ENCODE results near the gene TBC1D19. TPM values are rescaled to one million over a fixed set of nuclear protein-coding genes. Genes with fewer than 3 reads are reported as not detected.
A peak's percentile ranks its signal among the peaks of the same experiment; 100 is the strongest.
"Not testable (repeated sequence)": the region's sequence is repeated elsewhere in the genome, so short reads cannot be mapped to it uniquely, and the experiment has no call there.

The TBC1D19 gene
- total RNA-seq, 8 experiments from 2014 or later, result 8.6 to 36.4 (median 18.0) TPM

DNA sequence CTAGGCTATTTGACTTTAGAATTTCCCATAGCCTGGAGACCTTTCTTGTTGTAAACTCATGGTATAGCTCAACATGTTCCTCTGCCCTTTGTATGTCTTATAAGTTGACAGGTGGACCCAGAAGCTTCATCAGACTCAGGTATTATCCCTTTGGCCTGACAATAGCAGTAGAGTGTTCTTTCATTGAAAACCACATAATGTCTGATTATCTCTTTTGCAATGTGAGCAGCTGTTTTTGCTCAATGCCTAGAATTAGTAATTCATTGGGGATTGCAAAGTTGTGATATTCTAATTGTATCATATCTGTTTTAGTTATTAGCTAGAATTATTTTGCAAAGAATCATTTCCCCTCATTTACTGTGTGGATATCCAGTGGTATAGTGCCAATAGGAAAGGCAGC, 27.5 kb downstream of the TBC1D19 start:
- no peaks in the 10 kb centered on the region for H3K4me1 ChIP-seq (replicated peaks in 1 of 2)
- no peak overlapping the region for H3K27ac ChIP-seq
- H3K4me3 ChIP-seq, result no peak overlapping the region
- ATAC-seq (replicated peaks in 6 of 8), result no peak
- in situ Hi-C loops (cut with MboI; ENCODE audit: low pct_unique_long_range_greater_than_20kb in 2 of 9, low sequenced_read_pairs in 9 of 9, unreplicated experiment in 9 of 9), result no loop called here

DNA sequence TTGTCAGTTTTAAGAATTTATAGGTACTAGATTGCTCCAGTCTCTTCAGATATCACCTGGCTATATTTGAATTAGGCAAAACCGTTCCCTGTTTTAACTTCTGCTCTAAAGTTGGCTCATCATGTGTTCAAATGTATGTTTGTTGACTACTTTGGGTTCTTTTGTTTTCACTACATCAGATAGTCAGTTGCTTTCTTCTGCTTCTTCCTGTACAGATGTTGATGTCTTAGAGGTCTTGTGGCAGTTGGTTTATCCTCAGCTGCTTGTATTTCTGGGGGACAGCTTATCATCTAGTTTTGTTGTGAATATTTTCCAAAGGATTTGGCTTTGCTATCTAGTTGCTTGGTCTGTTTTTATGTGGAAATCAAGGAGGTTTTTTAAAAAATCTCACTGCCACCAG, 28.0 kb downstream of the TBC1D19 start:
- 75 to 100% (median 100%) methylated on average over 1 of the region's 1 CpG; no CpG with 5 or more reads in 1 of the 10 experiments for WGBS, 10 experiments
- ATAC-seq (replicated peaks in 6 of 8), result no peak
- Histone ChIP-seq H3K4me1 (replicated peaks in 1 of 2) (no peaks in the 10 kb centered on the region), H3K4me3 (no peak overlapping the region), H3K27ac (no peak overlapping the region)
- in situ Hi-C loops (cut with MboI; ENCODE audit: low pct_unique_long_range_greater_than_20kb in 2 of 9, low sequenced_read_pairs in 9 of 9, unreplicated experiment in 9 of 9), result no loop called here

DNA sequence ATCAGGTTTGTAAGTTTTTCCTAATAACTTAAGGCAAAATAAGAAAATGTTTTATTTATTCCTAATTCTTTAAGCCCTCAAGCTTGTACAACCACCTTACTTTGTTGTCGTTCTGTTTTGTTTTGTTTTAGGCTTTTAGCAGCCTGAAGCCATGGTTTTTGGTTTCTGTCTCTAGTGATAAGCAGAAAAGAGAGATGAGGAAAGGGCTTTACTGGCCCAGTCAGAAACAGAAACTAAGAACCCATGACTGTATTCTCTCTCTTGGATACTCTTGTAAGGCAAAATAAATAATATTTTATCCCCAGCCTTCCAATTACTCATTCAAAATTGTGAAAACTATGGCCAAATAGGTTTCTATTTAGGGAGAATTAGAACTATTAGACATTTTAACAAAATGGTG, 29.4 kb downstream of the TBC1D19 start:
- 50 to 100% (median 89%) methylated on average over 1 of the region's 1 CpG for WGBS, 10 experiments
- ATAC-seq (replicated peaks in 6 of 8), result no peak
- Histone ChIP-seq H3K27ac (no peak overlapping the region), H3K4me1 (replicated peaks in 1 of 2) (no peaks in the 10 kb centered on the region), H3K4me3 (no peak overlapping the region)
- in situ Hi-C loops (cut with MboI; ENCODE audit: low pct_unique_long_range_greater_than_20kb in 2 of 9, low sequenced_read_pairs in 9 of 9, unreplicated experiment in 9 of 9), result no loop called here

DNA sequence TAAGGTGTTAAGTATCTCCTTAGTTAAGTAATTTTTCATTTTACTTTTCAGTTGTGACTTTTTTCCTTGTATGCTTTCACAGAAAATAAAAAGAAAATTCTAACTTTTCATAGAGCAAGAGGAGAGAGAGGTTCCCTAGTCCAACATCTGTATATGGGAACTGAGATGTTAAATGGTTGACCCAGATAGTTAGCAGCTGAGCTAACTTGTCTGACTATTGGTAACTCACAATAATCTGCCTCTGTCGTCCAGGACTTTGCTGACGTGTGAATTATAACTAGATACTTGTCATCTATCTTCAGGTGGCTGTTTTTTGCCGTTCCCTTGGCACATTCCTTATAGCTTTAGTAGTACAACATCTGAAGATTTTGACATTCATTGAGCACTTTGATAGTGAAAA, 29.9 kb downstream of the TBC1D19 start:
- Histone ChIP-seq H3K4me3 (no peak overlapping the region), H3K27ac (no peak overlapping the region), H3K4me1 (replicated peaks in 1 of 2) (no peaks in the 10 kb centered on the region)
- WGBS, 10 experiments, result 67 to 100% (median 88%) methylated on average over 1 to 3 of the region's 3 CpGs; no CpG with 5 or more reads in 2 of the 10 experiments
- in situ Hi-C loops (cut with MboI; ENCODE audit: low pct_unique_long_range_greater_than_20kb in 2 of 9, low sequenced_read_pairs in 9 of 9, unreplicated experiment in 9 of 9), result no loop called here
- ATAC-seq (replicated peaks in 6 of 8), result no peak

DNA sequence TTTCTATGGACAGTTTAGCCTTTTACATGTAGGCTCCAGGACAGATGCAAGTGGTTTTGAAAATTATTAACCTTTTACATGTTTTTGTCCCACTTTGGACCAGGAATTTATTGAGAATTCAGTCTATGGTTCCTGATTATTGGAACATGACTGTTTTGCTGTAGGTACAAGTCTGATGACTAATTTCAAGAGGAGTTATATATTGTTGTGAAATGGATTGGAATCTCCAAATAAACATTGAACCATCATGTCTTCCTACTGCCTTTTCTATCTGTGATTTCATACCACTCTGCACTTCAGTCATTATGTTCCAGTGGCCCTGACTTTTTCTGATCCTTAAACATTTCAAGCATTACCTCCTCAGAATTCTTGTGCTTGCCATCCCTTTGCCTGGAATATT, 35.9 kb downstream of the TBC1D19 start:
- no peak for ATAC-seq (replicated peaks in 6 of 8)
- no peak overlapping the region for H3K27ac ChIP-seq
- peaks cover 12 to 19% of the 10 kb centered on the region in 2 donors for H3K4me1 ChIP-seq (replicated peaks in 1 of 2)
- no peak overlapping the region for H3K4me3 ChIP-seq
- in situ Hi-C loops (cut with MboI; ENCODE audit: low pct_unique_long_range_greater_than_20kb in 2 of 9, low sequenced_read_pairs in 9 of 9, unreplicated experiment in 9 of 9), result no loop called here

DNA sequence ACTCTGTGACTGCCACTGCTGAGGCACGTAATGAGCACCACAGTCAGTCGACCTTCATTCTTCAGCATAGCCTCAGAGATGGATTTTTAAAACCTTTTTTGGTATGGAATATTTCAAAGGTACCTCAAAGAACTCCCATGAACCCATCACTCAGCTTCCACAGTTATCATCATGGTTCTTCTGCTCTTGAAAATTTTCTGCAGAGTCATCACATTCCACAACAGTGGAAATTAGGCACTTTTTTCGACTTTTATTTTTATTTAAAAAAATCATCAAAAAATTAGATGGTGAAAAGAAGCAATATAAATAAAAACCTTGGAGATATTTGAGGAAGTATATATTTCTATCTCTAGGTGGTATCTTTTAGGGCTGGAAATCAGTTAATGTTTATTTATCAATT, 37.5 kb downstream of the TBC1D19 start:
- Histone ChIP-seq H3K27ac (no peak overlapping the region), H3K4me1 (replicated peaks in 1 of 2) (peaks cover 15 to 19% of the 10 kb centered on the region in 2 donors), H3K4me3 (no peak overlapping the region)
- in situ Hi-C loops (cut with MboI; ENCODE audit: low pct_unique_long_range_greater_than_20kb in 2 of 9, low sequenced_read_pairs in 9 of 9, unreplicated experiment in 9 of 9), result no loop called here
- no peak for ATAC-seq (replicated peaks in 6 of 8)
- WGBS, 10 experiments, result 78 to 100% (median 90%) methylated on average over 1 to 3 of the region's 3 CpGs; no CpG with 5 or more reads in 1 of the 10 experiments

DNA sequence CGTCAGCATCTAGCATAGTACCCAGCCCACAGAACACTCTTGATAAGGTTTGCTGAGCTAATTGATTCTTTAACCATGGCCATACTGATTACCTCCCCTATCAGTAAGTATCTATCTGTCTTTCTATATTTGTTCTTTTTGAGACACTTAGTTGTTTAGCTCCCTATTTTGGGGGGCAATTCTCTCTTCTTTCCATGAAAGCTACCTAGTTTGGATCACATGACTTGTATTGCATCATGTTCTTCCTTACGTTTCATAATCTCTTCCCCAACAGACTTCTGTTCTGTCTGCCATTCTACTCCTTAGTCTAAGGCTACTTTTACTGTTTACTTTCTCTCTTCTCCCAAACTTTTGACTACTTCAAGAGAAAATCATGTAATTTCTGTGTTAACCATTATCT, 39.0 kb downstream of the TBC1D19 start:
- no peak overlapping the region for H3K4me3 ChIP-seq
- H3K27ac ChIP-seq, result no peak overlapping the region
- 53 to 100% (median 81%) methylated on average over 1 to 2 of the region's 2 CpGs for WGBS, 10 experiments
- H3K4me1 ChIP-seq (replicated peaks in 1 of 2), result peaks cover 15 to 19% of the 10 kb centered on the region in 2 donors
- in situ Hi-C loops (cut with MboI; ENCODE audit: low pct_unique_long_range_greater_than_20kb in 2 of 9, low sequenced_read_pairs in 9 of 9, unreplicated experiment in 9 of 9), result no loop called here
- no peak for ATAC-seq (replicated peaks in 6 of 8)

DNA sequence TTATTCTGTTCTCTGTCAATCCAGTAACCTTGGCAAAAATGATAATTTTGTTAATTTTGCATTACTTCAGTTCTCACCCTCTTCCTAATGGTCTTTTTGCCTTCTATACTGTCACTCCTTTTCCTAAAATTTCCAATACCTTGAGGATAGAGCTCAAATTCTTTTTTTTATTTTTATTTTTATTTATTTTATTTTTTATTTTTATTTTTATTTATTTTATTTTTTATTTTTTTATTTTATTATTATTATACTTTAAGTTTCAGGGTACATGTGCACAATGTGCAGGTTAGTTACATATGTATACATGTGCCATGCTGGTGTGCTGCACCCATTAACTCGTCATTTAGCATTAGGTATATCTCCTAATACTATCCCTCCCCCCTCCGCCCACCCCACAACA, 42.8 kb downstream of the TBC1D19 start:
- WGBS, 10 experiments, result 40 to 100% (median 74%) methylated on average over 1 to 2 of the region's 2 CpGs; no CpG with 5 or more reads in 6 of the 10 experiments
- in situ Hi-C loops (cut with MboI; ENCODE audit: low pct_unique_long_range_greater_than_20kb in 2 of 9, low sequenced_read_pairs in 9 of 9, unreplicated experiment in 9 of 9); H3K4me3 ChIP-seq; ATAC-seq (replicated peaks in 6 of 8); H3K27ac ChIP-seq: not testable (repeated sequence)
- H3K4me1 ChIP-seq (replicated peaks in 1 of 2), result peaks cover 15 to 19% of the 10 kb centered on the region in 2 donors

DNA sequence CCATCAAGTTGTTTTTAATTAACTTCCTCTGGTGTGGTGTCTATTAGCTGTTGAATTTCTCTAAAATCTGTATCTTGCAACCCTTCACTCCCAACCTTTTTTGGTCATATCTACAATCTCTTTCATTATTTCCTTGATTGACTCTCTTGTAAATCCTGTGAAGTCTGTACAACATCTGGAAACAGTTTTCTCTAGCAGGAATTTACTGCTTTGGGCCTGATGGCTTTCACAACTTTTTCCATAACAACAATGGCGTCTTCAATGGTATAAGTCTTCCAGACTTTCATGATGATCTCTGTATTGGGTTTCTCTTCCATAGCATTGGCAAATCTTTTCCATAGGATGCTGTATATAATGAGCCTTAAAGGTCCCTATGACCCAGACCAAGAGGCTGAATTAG, 49.0 kb downstream of the TBC1D19 start:
- in situ Hi-C loops (cut with MboI; ENCODE audit: low pct_unique_long_range_greater_than_20kb in 2 of 9, low sequenced_read_pairs in 9 of 9, unreplicated experiment in 9 of 9), result no loop called here
- ATAC-seq (replicated peaks in 6 of 8), result no peak
- Histone ChIP-seq H3K4me3 (no peak overlapping the region), H3K27ac (no peak overlapping the region), H3K4me1 (replicated peaks in 1 of 2) (no peaks in the 10 kb centered on the region)
- 0 to 100% (median 85%) methylated on average over 1 of the region's 1 CpG; no CpG with 5 or more reads in 4 of the 10 experiments for WGBS, 10 experiments

DNA sequence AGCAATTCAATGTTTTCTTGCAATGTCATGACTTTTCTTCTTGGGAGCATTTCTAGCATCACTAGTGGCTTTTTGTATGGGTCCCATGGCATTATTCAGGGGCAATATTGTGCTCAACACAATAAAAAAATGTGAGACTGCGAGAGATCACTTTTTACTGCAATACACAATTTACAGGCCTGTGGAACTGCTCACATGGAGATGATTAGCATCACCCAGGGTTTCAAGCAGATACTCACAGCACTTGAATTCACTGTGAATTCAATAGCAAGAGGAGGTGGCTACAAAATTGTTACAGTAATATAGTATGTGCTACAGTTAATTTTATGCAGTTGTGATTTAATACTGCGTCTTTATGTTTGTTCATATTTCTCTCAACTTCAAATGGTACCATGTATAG, 50.4 kb downstream of the TBC1D19 start:
- ATAC-seq (replicated peaks in 6 of 8), result peak in 1 of 8 experiments; percentile 52
- in situ Hi-C loops (cut with MboI; ENCODE audit: low pct_unique_long_range_greater_than_20kb in 2 of 9, low sequenced_read_pairs in 9 of 9, unreplicated experiment in 9 of 9), result no loop called here
- 93 to 100% (median 100%) methylated on average over 1 to 2 of the region's 2 CpGs for WGBS, 10 experiments
- Histone ChIP-seq H3K4me3 (no peak overlapping the region), H3K4me1 (replicated peaks in 1 of 2) (no peaks in the 10 kb centered on the region), H3K27ac (no peak overlapping the region)

DNA sequence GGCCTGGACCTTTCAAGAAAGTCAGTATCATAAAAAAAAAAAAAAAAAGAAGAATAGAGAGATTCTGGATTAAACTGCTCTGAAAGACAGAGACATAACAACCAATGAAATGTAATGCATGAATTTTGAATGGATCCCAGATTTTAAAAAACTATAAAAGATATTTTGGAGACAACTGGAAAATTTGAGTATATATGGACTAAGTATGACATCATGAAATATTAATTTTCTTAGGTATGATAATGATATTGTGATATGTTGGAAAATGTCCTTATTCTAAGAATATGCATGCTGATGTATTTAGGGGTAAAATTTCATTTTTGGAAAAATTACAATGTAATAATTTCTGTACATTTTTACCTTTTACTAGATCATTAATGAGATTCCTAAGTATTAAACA, 52.6 kb downstream of the TBC1D19 start:
- in situ Hi-C loops (cut with MboI; ENCODE audit: low pct_unique_long_range_greater_than_20kb in 2 of 9, low sequenced_read_pairs in 9 of 9, unreplicated experiment in 9 of 9), result no loop called here
- Histone ChIP-seq H3K4me3 (no peak overlapping the region), H3K4me1 (replicated peaks in 1 of 2) (no peaks in the 10 kb centered on the region), H3K27ac (no peak overlapping the region)
- ATAC-seq (replicated peaks in 6 of 8), result no peak

DNA sequence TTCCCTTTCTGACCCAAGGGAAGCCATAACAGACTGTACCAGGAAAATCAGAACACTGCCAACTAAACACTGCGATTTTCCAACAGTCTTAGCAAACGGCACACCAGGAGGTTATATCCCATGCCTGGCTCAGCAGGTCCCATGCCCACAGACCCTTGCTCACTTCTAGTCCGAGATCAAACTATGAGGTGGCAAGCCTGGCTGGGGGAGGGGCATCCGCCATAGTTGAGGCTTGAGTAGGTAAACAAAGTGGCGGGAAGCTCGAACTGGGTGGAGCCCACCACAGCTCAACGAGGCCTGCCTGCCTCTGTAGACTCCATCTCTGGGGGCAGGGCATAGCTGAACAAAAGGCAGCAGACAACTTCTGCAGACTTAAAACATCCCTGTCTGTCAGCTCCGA, 56.8 kb downstream of the TBC1D19 start:
- WGBS, 10 experiments, result 90 to 100% (median 99%) methylated on average over 1 to 8 of the region's 8 CpGs; no CpG with 5 or more reads in 2 of the 10 experiments
- H3K27ac ChIP-seq; in situ Hi-C loops (cut with MboI; ENCODE audit: low pct_unique_long_range_greater_than_20kb in 2 of 9, low sequenced_read_pairs in 9 of 9, unreplicated experiment in 9 of 9); H3K4me3 ChIP-seq; ATAC-seq (replicated peaks in 6 of 8); H3K4me1 ChIP-seq (replicated peaks in 1 of 2): not testable (repeated sequence)

DNA sequence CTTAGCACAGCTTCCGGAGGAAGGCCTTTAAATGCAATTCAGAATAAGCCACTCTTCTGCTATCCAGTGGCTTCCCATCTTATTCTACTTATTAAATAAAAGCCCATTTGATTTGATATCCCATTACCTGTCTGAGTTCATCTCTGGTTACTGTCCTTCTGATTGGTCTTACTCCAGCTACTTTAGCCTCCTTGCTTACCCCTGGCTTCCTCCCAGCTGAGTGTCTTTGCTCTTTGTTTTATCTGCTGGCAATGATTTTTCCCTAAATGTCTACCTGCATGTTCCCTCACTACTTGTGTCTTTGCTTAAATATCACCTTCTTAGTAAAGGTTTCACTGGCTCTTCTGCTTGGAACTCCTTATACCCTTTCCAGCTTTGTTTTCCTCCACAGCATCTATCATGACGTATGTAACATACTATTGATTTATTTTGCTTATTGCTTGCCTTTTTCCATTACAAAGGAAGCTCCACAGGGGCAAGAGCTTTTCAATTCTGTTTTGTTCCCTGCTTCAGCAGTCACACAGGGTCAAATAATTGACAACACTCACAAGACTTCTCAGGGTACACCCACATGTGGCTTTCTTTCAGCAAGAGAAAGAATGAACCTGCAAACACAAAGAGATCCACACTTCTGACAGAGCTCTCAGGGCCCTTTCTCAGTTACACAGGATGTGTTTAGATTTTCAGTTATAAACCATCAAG, 63.8 kb downstream of the TBC1D19 start:
- Histone ChIP-seq H3K4me3 (no peak overlapping the region), H3K27ac (no peak overlapping the region), H3K4me1 (replicated peaks in 1 of 2) (no peaks in the 10 kb centered on the region)
- in situ Hi-C loops (cut with MboI; ENCODE audit: low pct_unique_long_range_greater_than_20kb in 2 of 9, low sequenced_read_pairs in 9 of 9, unreplicated experiment in 9 of 9), result no loop called here
- ATAC-seq (replicated peaks in 6 of 8), result no peak
- WGBS, 10 experiments, result 25 to 100% (median 85%) methylated on average over 1 to 2 of the region's 2 CpGs

DNA sequence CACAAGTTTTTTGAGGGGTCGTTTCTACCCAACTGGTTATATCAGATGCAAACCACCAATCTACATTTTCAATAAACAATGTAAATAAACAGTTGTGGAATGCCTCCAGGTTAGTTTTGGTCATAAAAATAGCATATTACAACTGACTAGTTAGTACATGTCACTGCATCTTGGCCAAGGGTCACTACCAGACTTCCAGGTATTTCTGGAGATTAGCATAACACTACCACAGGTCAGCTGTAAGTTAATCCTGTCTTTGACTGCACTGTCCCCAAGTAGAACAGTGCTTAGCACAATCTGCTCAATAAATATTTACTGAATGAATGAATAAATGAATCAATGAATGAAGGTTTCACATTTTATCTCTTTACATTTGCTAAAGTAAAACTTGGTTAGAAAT, 64.4 kb downstream of the TBC1D19 start:
- peak in 1 of 8 experiments; percentile 23 for ATAC-seq (replicated peaks in 6 of 8)
- Histone ChIP-seq H3K4me3 (no peak overlapping the region), H3K4me1 (replicated peaks in 1 of 2) (no peaks in the 10 kb centered on the region), H3K27ac (no peak overlapping the region)
- 0 to 89% (median 51%) methylated on average over 1 of the region's 1 CpG; no CpG with 5 or more reads in 4 of the 10 experiments for whole genome bisulfite sequencing, 10 experiments
- in situ Hi-C loops (cut with MboI; ENCODE audit: low pct_unique_long_range_greater_than_20kb in 2 of 9, low sequenced_read_pairs in 9 of 9, unreplicated experiment in 9 of 9), result no loop called here

Measured in motor neuron (in vitro differentiated cells).